HUDEP-2 (cell line): ENCODE results near the gene COX10.
A peak's percentile ranks its signal among the peaks of the same experiment; 100 is the strongest.
"Not testable (repeated sequence)": the region's sequence is repeated elsewhere in the genome, so short reads cannot be mapped to it uniquely, and the experiment has no call there.

Experiments used
- DNase-seq, 76 experiments: peaks; one replicate each; lab custom pipeline; 2025; ENCODE audit not compliant: unreplicated experiment in 76 of 76; lab: John Stamatoyannopoulos, UW

COX10 gene

DNA sequence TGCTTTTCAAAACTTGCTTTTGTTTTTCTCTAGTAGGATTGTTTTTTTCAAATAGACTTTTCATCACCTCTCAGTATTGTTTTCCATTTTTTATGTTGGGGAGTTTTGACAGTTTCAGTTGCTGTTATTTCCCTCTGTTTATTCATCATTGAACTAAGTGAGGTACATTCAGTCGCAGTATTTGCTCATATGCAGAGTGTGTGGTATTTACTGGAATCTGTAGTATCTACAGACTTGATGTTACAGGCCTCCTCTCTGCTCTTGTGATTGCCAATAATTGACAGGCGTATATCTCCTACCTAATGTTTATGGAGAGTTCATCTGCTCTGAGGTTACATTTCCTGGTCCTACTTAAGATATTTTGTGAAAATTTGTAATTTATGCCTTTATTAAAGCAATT, 49.6 kb downstream of the COX10 start:
- DNase-seq, result no peak

DNA sequence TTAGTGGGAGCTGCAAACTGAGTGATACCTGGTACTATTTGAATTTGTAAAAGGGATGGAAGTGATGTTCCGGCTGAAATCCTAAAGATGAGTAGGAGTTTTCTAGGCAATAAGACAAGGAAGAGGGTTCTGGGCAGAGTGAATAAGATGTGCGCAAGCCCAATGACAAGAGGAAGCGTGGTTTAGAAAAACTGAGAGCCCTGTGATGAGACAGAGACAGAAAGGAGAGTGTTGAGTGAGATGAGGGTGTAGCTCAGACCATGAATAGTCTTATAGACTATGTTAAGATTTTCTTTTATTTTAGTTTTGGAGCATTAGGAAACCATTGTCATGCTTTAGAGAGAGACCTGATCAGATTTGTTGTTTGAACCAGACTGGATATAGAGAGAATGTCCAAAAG, 50.2 kb downstream of the COX10 start:
- no peak for DNase-seq

DNA sequence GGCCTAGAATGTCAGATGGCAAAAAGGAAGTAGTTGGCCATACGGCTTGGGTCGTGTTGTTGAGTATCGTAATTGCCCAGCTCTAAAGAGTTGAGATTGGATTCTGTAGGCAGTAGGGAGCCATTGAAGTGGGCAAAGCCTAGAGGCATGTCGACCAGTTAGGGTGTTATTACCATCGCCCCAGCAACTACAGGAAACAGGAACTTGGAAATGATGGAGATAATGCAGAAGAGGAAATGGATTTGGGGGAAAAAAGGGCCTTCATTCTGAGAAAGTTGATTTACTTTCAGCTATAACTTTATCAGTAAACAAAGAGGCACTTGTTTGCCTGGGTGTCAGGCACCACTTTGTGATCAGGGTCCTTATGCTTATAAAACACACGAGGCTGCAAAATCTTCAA, 52.6 kb downstream of the COX10 start:
- DNase-seq, result no peak

DNA sequence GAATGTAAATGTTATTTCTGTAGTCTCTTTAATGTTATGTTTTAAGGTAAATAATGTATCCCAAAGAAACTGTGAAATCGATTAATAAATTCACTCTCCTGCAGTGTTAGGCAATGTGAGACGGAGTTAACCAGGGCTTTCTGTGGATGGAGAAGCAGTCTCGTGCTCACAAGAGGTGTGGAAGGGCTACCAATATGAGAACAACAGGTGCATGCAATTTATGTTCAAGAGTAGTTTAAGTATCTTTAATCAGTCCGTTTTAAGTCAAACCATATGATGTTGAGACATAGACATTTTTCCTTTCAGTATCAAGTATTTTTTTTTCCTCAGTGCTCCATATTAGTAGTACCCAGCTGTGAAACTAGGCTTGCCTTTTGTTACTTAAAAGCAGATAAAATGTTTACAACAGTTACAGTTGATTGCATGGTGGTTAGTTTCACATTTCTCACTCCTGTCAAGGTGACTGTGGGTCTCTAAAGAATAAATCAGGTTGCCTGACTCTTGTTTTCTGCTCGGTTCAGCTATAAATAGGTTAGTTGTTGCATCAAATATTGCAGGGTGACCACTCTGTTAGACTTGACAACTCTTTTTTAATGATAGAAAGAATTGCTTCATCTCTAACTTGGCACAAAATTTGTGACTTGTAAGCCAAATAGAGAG, 54.4 kb downstream of the COX10 start:
- DNase-seq, result no peak

DNA sequence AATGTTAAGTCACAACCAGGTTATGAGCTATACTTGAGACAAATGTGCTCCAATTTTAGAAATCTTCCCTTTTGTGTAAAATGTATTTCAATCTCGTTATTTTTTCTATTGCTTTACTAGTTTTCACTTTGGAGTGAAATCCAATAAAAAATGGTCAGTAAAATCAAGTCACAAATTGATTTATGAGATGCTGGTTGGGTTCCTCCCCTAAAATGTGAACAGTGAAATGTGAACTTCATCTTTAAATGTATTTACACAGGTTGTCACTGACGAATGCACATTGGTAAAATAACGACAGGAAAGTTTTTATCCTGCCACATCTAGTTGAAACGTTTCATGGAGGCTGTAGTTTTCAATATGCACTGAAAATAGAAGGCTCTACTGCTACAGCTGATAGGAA, 55.5 kb downstream of the COX10 start:
- no peak for DNase-seq

DNA sequence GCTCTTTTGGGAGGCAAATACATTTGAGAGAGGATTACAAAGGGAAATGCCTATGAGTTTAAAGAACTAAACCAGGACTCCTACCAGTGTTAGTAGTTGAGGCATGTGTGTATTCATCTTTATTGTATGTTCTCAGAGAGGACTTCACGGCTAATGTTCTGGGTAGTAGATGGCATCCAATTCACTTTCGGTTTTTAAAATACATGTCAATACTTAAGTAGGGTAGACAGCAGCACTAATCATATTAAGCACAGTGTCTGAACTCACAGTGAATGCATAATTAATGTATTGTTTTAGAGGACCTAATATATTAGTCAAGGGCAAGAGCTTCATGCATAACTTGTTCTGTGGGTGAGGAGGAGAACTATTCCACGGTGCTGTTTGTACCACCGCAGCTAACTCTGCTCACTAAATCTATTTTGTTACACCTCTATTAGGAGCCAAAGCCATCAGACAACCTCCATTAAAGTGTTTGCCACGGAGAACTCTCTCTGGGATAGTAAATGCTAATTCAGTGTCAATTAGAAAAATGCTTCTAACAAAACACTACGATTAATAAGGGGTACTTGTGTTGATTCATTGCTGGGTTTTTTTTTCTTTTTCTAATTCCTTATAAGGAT, 56.3 kb downstream of the COX10 start:
- no peak for DNase-seq

DNA sequence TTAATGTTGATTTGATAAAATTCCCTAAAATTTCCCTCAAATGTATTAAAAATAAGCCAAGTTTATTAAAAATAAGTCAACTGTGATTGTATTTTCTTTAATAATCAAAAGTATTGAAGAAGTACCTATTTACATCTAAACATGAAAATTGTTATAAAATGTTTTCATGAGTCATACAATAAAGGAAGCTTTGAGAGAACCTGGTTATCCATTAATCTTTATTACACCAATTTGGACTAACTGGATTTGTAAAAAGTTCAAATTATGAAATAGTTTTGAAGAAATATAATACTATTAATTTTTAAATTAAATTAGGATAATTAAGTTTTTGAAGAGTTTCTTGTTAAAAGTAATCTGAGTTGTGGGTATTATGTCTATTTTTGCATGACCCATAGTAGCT, 63.8 kb downstream of the COX10 start:
- no peak for DNase-seq

DNA sequence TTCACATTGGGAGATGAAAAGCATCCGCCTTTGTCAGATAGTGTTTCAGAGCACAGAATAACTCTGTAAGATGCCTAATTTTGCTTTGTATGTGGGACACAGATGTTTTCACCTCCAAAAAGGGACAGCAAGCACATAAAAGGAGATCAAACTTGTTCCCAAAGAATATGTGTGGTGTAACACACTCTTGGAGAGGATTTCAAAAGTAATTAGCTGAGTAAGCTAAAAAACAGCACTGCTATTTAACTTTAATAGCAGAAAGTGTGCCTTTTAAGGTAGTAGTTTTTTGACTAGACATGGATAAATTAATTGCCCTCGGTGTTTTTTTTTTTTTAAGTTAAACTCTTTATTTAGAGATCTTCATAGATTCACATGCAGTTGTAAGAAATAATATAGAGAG, 65.2 kb downstream of the COX10 start:
- DNase-seq, result no peak

DNA sequence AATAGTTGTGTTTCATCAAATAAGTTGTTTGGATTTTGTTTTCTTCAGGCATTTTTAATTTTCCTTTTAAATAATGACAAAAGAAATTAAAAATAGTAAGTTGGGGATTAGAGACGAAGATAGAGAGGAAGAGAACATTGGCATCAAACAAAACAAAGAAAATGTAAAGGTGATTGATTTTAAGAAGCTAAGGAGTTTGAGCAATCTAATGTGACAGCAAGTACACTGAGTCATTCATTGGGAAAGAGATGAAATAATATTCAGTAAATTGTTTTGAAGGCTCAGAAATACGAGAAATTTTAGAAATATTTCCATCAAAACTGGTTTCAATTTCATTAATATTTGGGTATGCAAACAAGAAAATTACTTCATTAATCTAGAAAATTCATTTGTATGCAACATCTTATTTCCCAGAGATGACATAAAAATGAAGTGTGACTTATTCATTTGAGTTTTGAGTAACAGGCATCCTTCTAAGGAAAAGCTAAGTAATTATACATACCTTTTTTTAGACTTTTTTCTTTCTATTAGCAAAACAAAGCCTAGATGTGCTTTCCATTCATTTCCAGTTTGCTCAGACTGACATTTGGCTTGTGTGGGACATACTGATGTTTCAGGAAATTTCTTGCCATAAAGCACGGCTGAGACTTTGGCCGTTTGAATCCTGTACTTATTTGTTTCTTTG, 66.7 kb downstream of the COX10 start:
- no peak for DNase-seq

DNA sequence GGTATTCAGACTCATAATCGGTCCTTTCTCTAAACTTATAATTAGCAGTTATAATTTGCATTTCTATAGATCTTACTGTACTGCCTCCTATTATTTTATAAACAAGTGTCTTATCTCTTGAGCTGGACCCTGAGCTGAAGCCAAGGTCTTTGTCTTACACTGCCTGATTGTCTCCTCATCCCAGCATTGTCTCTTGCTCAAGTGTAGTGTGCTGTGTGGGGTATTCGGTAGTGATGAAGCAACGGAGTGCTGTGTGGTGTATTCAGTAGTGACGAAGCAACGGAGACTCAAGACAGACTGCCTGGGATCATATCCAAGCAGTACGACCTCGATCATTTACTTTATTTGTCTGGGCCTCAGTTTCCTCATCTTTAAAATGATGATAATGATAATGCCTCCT, 69.3 kb downstream of the COX10 start:
- DNase-seq, result no peak

DNA sequence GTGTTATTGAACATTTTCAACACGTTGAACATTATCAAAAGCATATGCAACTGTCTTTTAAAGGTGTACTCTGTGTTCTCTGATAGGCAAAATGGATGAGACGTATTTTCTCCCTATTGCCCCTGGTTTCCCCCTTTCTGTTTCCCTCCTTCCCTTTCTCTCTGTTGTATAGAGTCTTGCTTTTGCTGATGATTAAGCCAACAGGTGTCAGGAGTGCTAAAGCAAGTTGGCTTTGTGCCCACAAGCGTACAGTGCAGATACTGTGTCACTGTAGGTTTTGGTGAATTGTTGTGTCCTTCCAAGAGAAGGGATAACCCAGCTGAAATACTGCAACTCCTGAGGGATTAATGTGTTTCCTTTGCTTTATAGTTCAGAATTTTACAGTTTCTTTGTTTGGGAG, 74.4 kb downstream of the COX10 start:
- no peak for DNase-seq

DNA sequence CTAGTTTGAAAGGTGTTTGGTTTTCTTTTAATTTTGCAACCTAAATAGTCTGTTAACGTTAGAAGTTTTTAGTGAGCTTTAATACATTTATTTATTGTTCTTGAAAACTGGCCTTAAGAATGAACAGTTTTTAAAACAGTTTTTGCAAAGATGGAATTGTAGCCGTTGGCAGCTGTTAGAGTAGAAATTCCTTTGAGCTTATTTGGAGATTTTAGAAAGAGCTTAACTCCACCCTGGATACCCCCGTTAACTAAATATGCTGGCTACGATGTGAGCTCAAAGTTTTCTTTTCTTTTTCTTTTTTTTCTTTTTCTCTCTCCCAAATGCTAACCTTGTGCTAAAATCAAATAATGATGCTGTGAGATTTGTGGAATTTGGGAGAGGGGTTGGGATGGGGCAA, 75.2 kb downstream of the COX10 start:
- no peak for DNase-seq

DNA sequence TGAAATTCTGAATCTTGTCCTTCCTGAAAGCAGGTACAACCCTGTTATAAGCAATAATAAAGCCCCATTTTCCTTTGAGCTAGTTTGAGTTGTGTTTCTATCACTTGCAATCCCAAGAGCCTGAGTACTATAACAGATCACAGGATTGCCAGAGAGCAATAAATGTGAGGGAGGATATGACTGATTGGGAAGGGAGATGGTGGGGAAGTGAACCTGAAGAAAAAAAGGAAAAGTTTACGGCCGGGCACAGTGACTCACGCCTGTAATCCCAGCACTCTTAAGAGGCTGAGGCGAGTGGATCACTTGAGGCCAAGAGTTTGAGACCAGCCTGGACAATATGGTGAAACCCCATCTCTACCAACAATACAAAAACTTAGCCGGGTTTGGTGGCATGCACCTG, 80.4 kb downstream of the COX10 start:
- DNase-seq, result no peak

DNA sequence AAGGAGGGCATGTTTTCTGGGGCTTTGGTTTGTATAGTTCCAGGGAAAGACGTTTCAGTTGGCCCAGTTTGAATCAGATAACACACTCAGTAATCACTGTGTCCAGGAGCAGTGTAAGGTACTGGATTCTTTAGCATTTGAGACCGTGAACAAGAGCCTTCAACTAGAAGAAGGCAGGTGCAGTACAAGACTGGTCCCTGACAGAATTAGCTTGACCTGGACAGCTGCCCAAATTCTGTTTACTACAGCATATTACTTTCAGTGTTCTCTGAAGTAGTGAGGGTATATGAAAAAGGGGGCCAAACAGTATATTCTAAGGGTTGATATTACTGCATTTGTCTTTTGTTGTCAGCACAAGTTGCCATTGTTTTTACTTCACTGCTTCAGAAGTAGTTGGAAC, 81.3 kb downstream of the COX10 start:
- no peak for DNase-seq

DNA sequence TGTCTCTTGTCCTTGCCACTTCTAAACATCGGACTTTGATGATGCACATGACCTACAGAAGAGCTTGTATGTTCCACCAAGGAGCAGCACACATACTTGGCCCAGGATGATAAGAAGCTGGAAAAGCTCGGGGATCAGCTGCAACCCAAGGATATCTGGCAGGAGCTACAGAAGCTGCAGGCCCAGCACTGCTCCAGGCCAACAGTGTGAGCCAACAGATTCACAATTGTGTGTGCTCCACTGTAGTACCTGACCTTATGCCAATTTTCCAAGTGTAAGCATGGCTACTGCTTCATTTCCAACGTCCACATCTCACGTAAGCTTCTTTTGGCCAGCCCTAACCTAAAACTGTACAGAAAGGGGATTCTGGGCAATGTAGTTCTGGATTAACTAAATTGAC, 83.4 kb downstream of the COX10 start:
- no peak for DNase-seq

DNA sequence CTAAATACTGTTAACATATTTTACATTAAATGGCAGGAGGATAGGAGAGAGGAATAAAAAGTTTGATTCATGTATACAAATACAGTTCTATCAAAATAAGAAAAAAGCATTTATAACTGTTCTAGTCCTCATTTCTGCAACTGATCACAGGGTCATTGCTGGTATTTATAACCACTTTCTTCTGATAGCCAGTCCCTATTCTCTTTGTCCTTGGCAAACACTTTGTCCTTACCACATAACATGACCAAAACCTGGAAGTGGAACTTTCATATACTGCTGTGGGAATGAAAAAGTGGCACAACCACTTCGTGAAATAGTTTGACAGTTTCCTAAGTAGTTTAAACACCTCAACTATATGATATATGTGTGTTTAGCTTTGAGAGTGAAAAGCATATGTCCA, 84.1 kb downstream of the COX10 start:
- DNase-seq, result no peak

DNA sequence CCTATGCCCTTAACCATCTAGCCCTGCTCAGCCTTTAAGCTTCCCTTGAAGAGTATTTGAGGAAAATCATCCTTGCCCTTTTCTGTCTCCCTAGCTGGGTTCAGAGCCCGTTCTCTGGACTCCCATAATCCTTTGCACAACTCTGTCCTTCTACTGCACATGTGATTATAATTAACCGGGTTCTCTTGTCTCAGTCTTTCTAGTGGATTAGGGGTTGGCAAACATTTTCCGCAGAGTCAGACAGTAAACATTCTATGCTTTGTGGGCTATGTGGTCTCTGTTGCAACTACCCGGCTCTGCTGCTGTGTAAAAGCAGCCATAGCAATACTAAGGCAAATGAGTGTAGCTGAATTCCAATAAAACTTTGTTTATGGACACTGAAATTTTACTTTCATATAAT, 87.4 kb downstream of the COX10 start:
- DNase-seq, result no peak

DNA sequence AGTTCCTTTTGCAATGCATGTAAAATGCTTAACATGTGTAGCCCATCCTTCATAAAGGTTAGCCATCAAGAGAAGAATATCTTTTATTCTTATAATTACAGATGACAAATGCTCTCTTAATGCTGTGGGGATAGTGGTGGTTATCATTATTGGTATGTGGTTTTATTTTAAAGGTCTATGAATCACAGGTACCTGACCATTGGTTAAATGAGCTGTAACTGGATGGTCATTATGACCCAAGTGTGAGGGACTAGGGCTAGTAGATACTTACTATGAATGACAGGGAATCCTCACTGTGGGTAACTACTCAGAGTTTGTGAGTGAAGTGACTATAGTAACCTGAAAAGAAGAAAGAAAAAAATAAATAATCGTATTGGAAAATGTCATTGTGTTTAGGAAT, 88.5 kb downstream of the COX10 start:
- no peak for DNase-seq

DNA sequence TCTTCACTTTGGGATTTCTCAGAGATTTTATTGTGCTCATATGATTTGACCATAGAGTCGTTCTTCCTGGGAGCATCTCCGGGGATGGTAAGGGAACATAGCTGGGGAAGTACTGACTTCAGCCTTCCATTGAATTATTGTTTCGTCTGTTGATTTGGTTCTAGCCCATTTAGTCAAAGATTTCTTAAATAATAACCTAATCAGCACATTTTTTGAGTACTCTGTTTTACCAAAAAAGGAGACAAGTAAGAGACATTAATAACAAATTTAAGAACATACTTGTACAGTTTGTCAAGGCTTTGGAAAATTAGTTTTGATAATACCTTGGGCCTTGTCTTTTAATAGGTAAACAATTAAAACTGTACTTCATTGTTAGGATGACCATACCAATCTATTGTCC, 89.4 kb downstream of the COX10 start:
- DNase-seq, result no peak

DNA sequence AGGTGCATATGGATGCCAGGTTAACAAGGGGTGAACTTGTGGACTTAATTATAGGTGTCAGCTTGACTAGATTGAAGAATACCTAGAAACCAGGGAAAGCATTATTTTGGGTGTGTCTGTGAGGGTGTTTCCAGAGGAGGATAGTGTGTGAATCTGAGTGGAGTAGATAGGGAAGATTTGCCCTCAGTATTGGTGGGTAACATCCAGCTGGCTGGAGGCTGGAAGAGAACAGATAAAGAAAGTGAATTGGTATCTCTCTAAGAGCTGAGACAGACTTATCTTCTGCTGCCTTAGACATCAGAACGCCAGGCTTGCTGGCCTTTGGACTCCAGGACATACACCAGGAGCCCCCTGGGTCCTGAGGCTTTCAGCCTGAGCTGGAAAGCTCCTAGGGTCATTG, 92.1 kb downstream of the COX10 start:
- DNase-seq, result peak in 69 of 76 experiments; percentile 2 to 82 (median 40)

DNA sequence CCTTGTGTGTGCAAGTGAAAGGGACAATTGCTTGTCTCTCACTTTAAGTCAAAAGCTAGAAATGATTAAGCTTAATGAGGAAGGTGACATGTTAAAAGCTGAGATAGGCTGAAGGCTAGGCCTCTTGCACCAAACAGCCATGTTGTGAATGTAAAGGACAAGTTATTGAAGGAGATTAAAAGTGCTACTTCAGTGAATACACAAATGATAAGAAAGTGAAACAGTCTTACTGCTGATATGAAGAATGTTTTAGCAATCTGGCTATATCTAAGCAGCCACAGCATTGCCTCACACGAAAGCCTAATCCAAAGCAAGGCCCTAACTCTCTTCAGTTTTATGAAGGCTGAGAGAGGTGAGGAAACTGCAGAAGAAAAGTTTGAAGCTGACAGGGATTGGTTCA, 96.3 kb downstream of the COX10 start:
- DNase-seq, result peak in 5 of 76 experiments; percentile 2 to 29 (median 5)

DNA sequence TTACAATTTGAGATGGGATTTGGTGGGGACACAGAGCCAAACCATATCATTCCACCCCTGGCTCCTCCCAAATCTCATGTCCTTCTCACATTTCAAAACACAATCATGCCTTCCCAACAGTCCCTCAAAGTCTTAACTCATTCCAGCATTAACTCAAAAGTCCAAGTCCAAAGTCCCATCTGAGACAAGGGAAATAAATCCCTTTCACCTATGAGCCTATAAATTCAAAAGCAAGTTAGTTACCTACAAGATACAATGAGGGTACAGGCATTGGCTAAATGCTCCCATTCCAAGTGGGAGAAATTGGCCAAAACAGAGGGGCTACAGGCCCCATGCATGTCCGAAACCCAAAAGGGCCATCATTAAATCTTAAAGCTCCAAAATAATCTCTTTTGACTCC, 98.5 kb downstream of the COX10 start:
- not testable (repeated sequence) for DNase-seq
